OCI-LY1 (cell line): ENCODE data around the gene CFAP141.
A peak's percentile ranks its signal among the peaks of the same experiment; 100 is the strongest.
"Not testable (repeated sequence)": the region's sequence is repeated elsewhere in the genome, so short reads cannot be mapped to it uniquely, and the experiment has no call there.

Experiments
- H2AFZ ChIP-seq: fragments of 200-600 bp; sonication (generic), shearing (Covaris generic); 2 replicates; pipeline ENCODE4 v1.6.0; 2014; ENCODE audit warnings: antibody characterized with exemption, mild to moderate bottlenecking, low read length
- H3F3A ChIP-seq: fragments of 200-600 bp; sonication (generic), shearing (Covaris generic); 2 replicates; pipeline ENCODE4 v1.6.0; 2014; ENCODE audit warnings: mild to moderate bottlenecking, antibody characterized with exemption, low read length, moderate library complexity; ENCODE audit not compliant: insufficient read depth
- H3K27ac ChIP-seq: fragments of 200-600 bp; sonication (generic); 2 replicates; pipeline ENCODE4 v1.5.1; 2014; ENCODE audit warnings: low read length, mixed run types, mild to moderate bottlenecking, low read depth; ENCODE audit not compliant: poor library complexity, severe bottlenecking
- H3K27me3 ChIP-seq: fragments of 200-600 bp; sonication (generic); 2 replicates; pipeline ENCODE4 v1.6.0; 2014; ENCODE audit warnings: antibody characterized with exemption, mild to moderate bottlenecking, low read length, moderate library complexity; ENCODE audit not compliant: insufficient read depth
- H3K36me3 ChIP-seq: fragments of 200-600 bp; sonication (generic); 2 replicates; pipeline ENCODE4 v1.6.1; 2014; ENCODE audit warnings: mild to moderate bottlenecking, antibody characterized with exemption, low read length, moderate library complexity, mixed read lengths; ENCODE audit not compliant: insufficient read depth
- H3K4me1 ChIP-seq: fragments of 200-600 bp; sonication (generic); 2 replicates; pipeline ENCODE4 v1.5.1; 2014; ENCODE audit warnings: mild to moderate bottlenecking, low read length, moderate library complexity; ENCODE audit not compliant: insufficient read depth, severe bottlenecking
- H3K4me2 ChIP-seq: fragments of 200-600 bp; sonication (generic), shearing (Covaris generic); 2 replicates; pipeline ENCODE4 v1.6.1; 2014; ENCODE audit warnings: low read length
- H3K4me3 ChIP-seq: fragments of 200-600 bp; sonication (generic); 2 replicates; pipeline ENCODE4 v1.5.1; 2014; ENCODE audit warnings: low read length, low read depth, mild to moderate bottlenecking, mixed read lengths; ENCODE audit not compliant: poor library complexity, severe bottlenecking
- H3K79me2 ChIP-seq: fragments of 200-600 bp; shearing (Covaris generic); 2 replicates; pipeline ENCODE4 v1.6.1; 2016; ENCODE audit warnings: mixed run types, low read length, mixed read lengths; ENCODE audit not compliant: insufficient read depth
- H3K9ac ChIP-seq: fragments of 200-600 bp; sonication (generic), shearing (Covaris generic); 2 replicates; pipeline ENCODE4 v1.6.1; 2014; ENCODE audit warnings: mild to moderate bottlenecking, low read length, mixed read lengths
- H3K9me2 ChIP-seq: fragments of 200-600 bp; sonication (generic), shearing (Covaris generic); 2 replicates; pipeline ENCODE4 v1.6.1; 2014; ENCODE audit warnings: low read depth, mild to moderate bottlenecking, low read length, mixed read lengths
- H3K9me3 ChIP-seq: fragments of 200-600 bp; shearing (Covaris generic); 2 replicates; pipeline ENCODE4 v1.6.1; 2014; ENCODE audit warnings: low read length, mixed read lengths
- H4K20me1 ChIP-seq: fragments of 200-600 bp; sonication (generic), shearing (Covaris generic); 2 replicates; pipeline ENCODE4 v1.6.0; 2016; ENCODE audit warnings: mild to moderate bottlenecking, low read length; ENCODE audit not compliant: insufficient read depth
- EZH2 ChIP-seq: fragments of 200-600 bp; sonication (generic), shearing (Covaris generic); IDR thresholded peaks from 2 replicates; pipeline ENCODE4 v1.8.0; 2017; ENCODE audit warnings: borderline replicate concordance, mixed run types, mild to moderate bottlenecking, antibody characterized with exemption, low read length, moderate library complexity, mixed read lengths
- TF ChIP-seq, protein P1 (sequence below): fragments of 200-600 bp; sonication (generic), shearing (Covaris generic); IDR thresholded peaks from 2 replicates; pipeline ENCODE4 v1.5.1; 2017; ENCODE audit warnings: mild to moderate bottlenecking, antibody characterized with exemption, low read length, moderate library complexity, mixed read lengths

CFAP141 gene

DNA sequence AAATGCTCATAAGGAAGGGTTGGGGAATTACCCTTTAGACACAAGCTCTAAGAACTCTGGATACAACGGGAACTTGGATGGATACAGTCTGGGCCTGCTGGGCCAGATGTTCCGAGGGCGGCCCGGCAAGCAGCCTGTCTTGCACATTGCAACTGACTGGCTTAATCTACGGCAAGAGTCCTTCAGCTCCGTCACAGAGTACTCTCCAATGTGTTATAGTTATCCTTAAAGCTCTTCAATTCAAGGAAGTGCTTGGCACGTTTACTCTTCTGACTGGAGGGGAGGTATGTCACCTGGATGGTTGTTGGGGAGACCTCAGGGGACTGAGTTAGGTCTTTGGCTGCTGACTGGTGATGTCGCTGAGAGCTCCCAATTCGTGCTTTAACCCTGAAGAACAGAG lies 1.1 kb upstream of the CFAP141 start:
- no peaks in the 10 kb centered on the region for H4K20me1 ChIP-seq
- H3K4me3 ChIP-seq = no peak overlapping the region
- no peak overlapping the region for H3K27ac ChIP-seq
- H3K27me3 ChIP-seq = no peaks in the 10 kb centered on the region
- H3K79me2 ChIP-seq = no peaks in the 10 kb centered on the region
- no peak overlapping the region for H2AFZ ChIP-seq
- H3F3A ChIP-seq = peaks cover 6% of the 10 kb centered on the region; the same call in 1 of the 2 replicates
- no peaks in the 10 kb centered on the region for H3K4me1 ChIP-seq
- H3K9me2 ChIP-seq = no peaks in the 10 kb centered on the region
- H3K4me2 ChIP-seq = no peak overlapping the region
- no peak for TF ChIP-seq EZH2
- TF ChIP-seq, protein P1, sequence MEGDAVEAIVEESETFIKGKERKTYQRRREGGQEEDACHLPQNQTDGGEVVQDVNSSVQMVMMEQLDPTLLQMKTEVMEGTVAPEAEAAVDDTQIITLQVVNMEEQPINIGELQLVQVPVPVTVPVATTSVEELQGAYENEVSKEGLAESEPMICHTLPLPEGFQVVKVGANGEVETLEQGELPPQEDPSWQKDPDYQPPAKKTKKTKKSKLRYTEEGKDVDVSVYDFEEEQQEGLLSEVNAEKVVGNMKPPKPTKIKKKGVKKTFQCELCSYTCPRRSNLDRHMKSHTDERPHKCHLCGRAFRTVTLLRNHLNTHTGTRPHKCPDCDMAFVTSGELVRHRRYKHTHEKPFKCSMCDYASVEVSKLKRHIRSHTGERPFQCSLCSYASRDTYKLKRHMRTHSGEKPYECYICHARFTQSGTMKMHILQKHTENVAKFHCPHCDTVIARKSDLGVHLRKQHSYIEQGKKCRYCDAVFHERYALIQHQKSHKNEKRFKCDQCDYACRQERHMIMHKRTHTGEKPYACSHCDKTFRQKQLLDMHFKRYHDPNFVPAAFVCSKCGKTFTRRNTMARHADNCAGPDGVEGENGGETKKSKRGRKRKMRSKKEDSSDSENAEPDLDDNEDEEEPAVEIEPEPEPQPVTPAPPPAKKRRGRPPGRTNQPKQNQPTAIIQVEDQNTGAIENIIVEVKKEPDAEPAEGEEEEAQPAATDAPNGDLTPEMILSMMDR = no peak
- H3K9me3 ChIP-seq = no peaks in the 10 kb centered on the region
- no peak overlapping the region for H3K9ac ChIP-seq
- H3K36me3 ChIP-seq = peaks cover 63% of the 10 kb centered on the region

DNA sequence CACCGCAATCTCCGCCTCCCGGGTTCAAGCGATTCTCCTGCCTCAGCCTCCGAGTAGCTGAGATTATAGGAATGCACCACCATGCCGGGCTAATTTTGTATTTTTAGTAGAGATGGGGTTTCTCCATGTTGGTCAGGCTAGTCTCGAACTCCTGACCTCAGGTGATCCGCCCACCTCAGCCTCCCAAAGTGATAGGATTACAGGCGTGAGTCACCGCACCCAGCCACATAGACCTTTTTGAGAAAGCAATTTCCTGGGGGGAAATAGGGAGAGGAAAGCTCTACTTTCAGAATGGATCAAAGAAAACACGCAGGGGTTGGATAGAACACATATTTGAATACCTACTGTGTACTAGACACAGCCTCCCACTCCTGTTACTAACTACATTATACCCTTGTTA lies 355 bp downstream of the CFAP141 start:
- H2AFZ ChIP-seq, H3K9ac ChIP-seq, H3K4me2 ChIP-seq, H3K9me2 ChIP-seq, H3F3A ChIP-seq, H3K4me3 ChIP-seq, H3K27me3 ChIP-seq, H3K27ac ChIP-seq, H3K4me1 ChIP-seq, H3K9me3 ChIP-seq, H4K20me1 ChIP-seq, H3K79me2 ChIP-seq: not testable (repeated sequence)
- H3K36me3 ChIP-seq = peaks cover 53% of the 10 kb centered on the region

DNA sequence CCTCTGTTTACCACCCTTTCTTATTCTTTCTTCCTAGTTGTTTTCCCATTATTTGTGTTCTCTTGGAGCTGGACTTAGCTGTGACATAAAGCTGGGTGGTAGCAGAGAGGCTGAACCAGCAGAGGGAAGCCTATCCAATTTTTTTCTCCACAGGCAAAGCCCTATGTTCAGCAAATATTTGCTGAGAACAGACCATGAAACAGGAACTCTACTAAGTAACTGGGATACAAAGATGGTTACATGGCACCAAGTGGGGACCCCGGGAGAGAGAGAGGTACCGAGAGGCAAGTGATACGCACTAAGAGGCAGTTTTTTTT lies 6.6 kb downstream of the CFAP141 start:
- H3K27me3 ChIP-seq = no peaks in the 10 kb centered on the region; the same call in 1 of the 2 replicates
- H3K79me2 ChIP-seq = no peaks in the 10 kb centered on the region
- no peak overlapping the region for H3K4me2 ChIP-seq
- no peak for TF ChIP-seq EZH2
- TF ChIP-seq, protein P1 = no peak
- H3K27ac ChIP-seq = no peak overlapping the region
- peaks cover 5% of the 10 kb centered on the region for H3K4me1 ChIP-seq
- no peaks in the 10 kb centered on the region for H3F3A ChIP-seq
- H3K9me2 ChIP-seq = no peaks in the 10 kb centered on the region
- no peaks in the 10 kb centered on the region for H3K36me3 ChIP-seq
- no peaks in the 10 kb centered on the region for H3K9me3 ChIP-seq
- no peak overlapping the region for H2AFZ ChIP-seq
- H3K9ac ChIP-seq = no peak overlapping the region
- H4K20me1 ChIP-seq = no peaks in the 10 kb centered on the region
- H3K4me3 ChIP-seq = no peak overlapping the region

DNA sequence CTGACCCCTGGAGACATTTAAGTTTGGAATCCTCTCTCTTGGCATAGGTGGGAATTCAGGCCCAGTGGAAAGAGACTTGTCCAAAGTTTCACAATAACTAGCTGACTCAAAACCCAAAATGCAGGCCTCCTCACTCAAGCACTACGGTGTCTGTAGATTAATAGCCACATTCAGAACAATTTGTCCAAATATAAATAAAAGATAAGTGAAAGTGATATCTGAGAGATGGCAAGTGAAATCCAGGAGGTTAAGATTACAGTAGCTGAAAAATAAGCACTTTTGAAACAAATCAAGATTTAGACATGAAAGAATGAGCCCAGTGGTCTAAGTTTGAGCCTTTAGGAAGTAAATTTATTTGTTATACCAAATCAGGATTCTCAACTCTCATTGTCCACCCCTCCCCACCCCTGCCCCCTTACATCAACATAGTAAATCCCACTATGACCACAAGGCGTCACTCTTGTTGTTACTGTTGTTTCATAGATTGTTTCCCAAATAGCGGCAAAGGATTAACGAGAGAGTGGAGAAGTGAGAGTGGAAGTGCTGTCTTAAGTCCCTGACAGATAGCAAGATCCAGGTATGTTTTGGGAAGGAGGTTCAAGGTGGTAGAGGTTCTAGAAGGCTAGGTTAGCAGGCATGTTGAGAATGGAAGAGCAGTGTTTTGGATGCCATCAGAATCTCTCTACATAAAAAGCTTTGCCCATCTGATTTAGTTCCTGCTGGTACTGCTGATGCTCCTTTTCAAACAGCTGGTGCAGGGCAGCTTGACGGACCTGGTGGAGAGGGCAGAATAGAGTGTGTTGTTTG lies 7.2 kb downstream of the CFAP141 start:
- Histone ChIP-seq H2AFZ (no peak overlapping the region), H3K36me3 (no peaks in the 10 kb centered on the region), H3K9me2 (no peaks in the 10 kb centered on the region), H3F3A (no peaks in the 10 kb centered on the region), H3K4me3 (no peak overlapping the region), H3K27ac (no peak overlapping the region), H3K9me3 (no peaks in the 10 kb centered on the region), H4K20me1 (no peaks in the 10 kb centered on the region), H3K9ac (no peak overlapping the region), H3K4me1 (peaks cover 5% of the 10 kb centered on the region), H3K79me2 (no peaks in the 10 kb centered on the region), H3K4me2 (peak overlapping the region; percentile 47), H3K27me3 (no peaks in the 10 kb centered on the region; the same call in 1 of the 2 replicates)
- TF ChIP-seq, protein P1 = peak; percentile 78
- TF ChIP-seq EZH2 = no peak
